ENCODE measurements around the gene SMARCC2.
A peak's percentile ranks its signal among the peaks of the same experiment; 100 is the strongest.
"Not testable (repeated sequence)": the region's sequence is repeated elsewhere in the genome, so short reads cannot be mapped to it uniquely, and the experiment has no call there.

Gene SMARCC2

DNA sequence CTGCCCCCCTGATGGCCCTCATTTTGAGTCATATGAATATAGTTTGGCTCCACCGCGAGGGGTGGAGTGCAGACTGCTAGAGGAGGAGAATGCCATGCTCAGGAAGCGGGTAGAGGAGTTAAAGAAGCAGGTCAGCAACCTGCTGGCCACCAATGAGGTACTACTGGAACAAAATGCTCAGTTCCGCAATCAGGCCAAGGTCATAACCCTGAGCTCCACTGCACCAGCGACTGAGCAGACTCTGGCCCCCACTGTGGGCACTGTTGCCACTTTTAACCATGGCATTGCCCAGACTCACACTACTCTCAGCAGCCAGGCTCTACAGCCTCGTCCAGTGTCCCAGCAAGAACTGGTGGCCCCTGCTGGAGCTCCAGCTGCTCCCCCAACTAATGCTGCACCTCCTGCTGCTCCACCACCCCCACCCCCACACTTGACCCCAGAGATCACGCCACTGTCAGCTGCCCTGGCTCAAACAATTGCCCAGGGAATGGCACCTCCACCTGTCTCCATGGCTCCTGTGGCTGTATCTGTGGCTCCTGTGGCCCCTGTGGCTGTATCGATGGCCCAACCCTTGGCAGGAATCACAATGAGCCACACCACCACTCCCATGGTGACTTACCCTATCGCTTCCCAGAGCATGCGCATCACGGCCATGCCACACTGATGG lies 67.9 kb downstream of the SMARCC2 start:
- DNase-seq (ENCODE audit: low spot score): no peak

DNA sequence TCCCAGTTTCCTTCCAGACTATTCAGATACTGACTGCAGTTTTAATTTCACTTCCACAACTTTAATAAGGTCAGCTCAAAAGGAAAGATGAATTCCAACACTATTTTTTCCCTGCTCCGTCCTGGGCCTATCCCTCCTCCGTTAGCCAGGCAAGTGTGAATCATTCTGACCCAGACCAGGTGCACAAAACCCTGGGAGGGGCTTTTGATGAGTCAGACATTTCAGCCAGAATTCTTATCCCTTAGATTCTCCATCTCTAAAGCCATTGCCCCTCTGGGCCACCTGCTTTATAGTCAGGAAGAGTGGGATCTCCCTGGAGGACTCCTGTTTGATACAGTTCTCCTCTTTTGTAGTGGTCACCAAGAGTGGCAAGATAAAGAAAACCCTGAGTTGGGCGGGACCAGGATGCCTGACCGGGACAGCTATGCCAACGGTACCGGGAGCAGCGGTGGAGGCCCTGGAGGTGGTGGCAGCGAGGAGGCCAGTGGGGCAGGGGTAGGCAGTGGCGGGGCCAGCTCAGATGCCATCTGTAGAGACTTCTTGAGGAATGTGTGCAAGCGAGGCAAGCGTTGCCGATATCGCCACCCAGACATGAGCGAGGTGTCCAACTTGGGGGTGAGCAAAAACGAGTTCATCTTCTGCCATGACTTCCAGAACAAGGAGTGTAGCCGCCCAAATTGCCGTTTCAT lies 69.0 kb downstream of the SMARCC2 start:
- DNase-seq (ENCODE audit: low spot score): no peak

DNA sequence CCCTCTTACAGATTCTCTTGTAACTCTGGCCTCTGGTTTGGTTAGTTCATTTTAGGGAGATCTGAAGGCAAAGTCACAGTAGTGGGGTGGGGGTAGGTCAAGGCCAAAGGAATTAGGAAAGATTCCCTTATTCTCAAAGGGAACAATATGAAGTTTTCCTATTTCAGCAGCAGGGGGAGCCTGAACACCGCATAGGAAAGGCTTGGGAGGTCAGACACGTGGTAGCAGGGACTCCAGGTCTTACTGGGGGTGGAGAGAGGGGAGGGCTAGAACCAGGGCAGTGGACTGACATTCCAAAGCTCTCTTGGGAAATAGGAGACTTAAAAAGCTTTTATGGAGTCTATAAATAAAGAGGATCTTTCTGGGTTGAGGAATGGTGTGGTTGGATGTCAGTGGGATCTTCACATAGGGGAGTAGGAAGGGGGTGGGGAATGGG lies 69.9 kb downstream of the SMARCC2 start:
- peak; percentile 85 for DNase-seq (ENCODE audit: low spot score)

DNA sequence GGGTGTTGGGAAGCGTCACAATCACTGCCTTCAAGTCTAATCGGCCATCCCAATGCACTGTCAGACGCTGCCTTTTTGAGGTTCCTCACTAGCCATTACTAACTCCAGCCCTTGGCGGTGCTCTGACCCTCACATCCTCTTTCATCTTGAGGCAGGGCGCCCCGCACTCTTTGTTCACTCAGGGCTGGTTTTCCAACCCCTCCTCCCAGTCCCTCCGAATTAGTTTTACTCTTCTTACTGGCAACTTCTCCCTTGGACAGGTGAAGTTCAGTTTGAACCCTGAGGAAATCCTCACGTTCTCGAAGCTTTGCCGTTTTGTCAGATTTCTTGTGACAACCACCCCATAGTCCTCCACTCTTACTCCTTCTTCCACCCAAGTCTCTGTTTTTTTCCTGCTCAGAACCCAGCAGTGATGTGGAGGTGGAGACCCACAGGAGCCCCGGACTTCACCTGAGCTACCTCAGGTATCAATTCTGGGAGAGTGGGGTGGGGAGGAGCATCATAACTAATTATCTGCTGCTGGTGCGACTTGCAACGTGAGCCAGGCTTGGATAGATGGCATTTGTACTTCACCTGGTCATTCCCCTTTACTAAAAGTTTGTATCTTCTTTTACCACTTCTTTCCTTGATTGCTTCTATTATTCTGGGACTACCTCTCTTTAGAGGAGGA lies 70.5 kb downstream of the SMARCC2 start:
- DNase-seq (ENCODE audit: low spot score): no peak

DNA sequence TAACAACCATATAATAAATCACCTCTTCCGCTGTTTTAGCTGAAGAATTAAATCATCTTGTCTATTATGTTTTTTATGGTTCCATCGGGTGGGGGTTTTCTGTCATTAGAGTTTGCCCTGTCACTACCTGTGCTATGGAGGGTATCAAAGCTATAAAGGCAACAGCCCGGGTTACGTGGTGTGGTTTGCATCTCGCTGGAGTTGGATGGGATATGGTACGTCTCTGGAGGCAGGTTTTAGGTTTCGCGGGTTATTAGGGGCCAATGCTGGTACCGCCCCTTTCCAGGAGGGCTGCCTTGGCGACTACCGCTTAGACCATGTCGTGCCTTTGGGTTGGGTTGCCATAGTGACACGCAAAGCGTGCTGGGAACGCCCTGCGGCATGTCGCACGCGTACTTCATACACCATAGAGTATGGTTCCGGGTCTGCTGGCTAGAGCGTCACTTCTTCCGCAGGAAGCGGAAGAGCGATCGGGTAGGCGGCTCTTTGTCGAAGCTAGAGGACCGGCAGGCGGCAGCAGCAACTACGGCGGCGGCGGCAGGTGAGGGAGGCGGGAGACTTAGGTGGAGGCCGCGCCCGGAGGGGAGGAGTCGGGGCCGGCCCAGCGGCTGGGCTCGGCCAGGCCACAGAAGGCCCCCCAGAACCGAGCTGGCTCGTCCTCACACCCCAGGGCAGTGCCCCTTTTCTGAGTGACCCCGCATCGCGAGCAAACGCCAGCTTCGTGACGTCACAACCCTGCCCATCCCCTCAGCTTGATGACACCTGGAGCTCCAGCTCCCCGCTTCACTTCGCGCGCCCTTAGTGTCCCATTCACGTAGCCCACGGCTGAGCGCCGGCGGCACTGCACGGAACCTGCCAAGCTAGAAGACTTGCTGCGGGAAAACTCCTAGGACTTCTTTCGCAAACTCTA lies 71.2 kb downstream of the SMARCC2 start, which contains the start of gene ZC3H10:
ZC3H10 (plus strand) TSS at position 489 of the 910 bp plus-strand sequence. CDS start 2,297 bp downstream, outside the sequence.
- peak; percentile 98 for DNase-seq (ENCODE audit: low spot score)

DNA sequence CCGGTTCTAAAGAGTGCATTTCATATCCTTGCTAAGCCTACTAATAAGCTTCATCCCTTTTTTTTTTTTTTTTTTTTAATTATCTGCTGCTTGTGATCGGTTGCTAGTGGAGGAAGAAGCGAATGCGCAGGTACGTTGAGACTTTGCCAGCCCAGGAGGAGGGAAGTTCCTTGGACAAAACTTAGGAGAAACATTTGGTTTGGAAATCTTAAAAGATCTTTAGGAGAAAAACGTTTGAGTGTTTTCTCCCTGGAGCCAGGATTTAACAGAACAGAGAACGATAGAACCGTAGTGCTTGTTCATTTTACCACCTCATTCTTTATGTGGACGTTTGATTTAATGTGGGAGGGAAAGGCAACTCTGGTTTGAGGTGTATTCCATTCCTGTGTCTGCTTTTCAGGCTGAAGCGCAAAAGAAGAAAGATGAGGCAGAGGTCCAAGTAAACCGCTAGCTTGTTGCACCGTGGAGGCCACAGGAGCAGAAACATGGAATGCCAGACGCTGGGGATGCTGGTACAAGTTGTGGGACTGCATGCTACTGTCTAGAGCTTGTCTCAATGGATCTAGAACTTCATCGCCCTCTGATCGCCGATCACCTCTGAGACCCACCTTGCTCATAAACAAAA lies 72.1 kb downstream of the SMARCC2 start:
- DNase-seq (ENCODE audit: low spot score): not testable (repeated sequence)

DNA sequence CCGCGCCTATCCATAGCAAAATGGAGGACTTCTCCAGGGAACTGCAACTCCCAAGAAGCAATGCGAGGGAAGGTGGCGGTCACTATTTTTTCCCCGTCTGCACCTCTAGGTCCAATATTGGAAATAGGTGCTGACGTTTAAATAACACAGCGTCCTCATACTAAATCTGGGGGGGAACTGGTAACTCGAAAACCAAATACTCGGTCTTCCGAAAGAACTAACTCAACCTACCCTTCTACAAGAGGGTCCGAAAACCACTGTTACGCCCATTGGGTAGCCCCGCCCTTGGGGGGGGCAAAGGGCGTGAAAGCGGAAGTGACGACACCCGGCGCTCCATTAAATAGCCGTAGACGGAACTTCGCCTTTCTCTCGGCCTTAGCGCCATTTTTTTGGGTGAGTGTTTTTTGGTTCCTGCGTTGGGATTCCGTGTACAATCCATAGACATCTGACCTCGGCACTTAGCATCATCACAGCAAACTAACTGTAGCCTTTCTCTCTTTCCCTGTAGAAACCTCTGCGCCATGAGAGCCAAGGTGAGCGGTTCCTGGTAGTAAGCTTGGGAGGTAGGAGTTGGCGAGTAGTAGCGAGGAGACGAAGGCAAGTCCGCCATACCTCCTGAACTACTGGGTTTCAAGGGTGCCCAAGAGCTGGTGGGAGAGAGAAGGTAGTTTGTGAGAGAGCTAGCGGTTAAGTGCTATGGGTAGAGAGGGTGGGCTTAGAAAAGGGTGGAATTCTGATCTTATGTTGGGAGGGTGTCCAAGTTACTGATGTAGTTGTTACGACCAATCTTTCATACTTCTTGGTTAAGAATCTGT lies 72.8 kb downstream of the SMARCC2 start, which contains the start of gene RPL41:
RPL41 (plus strand) TSS at position 367 of the 815 bp plus-strand sequence.
- DNase-seq (ENCODE audit: low spot score): peak; percentile 97

DNA sequence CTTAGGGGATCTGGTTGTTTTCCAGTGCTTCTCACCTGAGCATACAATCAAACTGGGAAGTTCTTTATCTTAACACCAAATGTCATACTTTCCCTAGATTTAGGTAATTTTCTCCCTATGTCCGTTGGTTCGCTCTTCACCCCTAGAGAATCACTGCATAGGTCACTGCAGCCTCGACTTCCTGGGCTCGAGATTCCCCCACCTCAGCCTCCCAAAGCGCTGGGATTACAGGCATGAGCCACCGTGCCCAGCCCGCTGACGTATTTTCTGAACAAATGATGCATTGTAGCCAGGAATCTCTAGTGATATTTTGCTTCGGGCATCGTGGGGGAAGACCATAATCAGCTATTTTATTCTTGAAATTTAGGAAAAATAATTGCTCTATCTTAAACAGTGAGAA lies 74.0 kb downstream of the SMARCC2 start:
- no peak for DNase-seq (ENCODE audit: low spot score)

DNA sequence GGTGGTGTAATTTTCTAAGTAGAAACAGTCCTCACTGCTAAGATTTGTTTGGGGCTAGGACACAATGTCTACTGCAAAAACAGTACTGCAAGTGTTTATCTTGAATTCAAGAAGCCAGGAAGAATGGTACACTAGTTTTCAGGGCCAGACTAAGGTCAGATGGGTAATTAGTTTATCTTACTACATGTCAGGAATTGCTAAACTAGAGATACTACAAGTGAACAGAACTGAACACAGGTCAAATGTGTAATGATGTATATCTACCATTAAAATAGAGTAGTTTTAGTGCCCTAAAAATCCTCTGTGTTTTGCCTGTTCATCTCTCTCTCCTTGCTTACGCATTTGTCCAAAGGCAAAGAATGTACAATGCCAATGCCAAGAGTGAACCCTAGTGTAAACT lies 75.2 kb downstream of the SMARCC2 start:
- no peak for DNase-seq (ENCODE audit: low spot score)
